HG02678 (cell line): Measurements from ENCODE around the gene CACNA1C.

ENCODE experiments used
- ATAC-seq: cut with Tn5 transposase; IDR thresholded peaks from one replicate; pipeline ENCODE4 v1.9.1; 2021; ENCODE audit warnings: mild to moderate bottlenecking, moderate library complexity; ENCODE audit not compliant: unreplicated experiment

The CACNA1C gene

DNA sequence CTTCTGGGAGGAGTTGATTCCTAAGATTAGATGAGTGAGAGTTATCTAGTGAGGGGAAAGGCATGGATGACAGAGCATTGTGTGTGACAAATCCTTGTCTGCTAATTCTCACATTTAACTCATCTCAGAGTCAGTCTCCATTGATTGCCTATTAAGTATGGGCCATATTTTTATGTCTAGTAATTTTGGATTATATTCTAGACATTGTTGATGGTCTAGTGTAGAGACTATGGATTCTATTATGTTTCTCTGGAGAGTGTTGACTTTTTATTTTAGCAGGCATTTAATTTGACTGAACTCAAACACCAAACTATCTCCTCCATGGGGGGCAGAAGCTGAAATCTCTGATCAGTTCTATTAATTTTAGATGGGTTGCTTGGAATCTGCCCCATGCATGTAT lies 114.4 kb downstream of the CACNA1C start:
- no peak for ATAC-seq

- no peak for ATAC-seq
Measured at GRCh38 chr12:2168808-2169207, 116.0 kb downstream of the CACNA1C start.

- no peak for ATAC-seq
Measured at GRCh38 chr12:2169489-2169888, 116.7 kb downstream of the CACNA1C start.

DNA sequence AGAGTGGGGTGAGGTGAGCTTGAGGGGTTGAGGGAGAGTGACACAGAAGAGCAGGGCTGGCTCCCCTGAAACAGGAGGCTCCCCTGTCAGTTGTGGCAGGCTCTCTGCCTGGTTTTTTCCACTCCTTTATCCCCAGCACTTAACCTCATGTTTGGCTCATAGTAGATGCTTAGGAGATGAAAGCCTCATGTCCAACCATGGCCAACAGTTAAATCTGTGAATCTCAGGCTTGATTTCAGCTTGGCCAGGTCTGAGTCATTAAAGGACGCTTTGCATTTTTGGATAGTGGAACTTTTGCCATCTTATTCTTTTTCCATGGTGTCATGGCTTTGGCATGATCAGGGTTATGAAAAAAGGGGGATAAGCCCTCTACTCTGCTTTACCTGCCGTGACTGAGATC lies 117.2 kb downstream of the CACNA1C start:
- ATAC-seq, result no peak

GRCh38 chr12:2170376-2170775 lies 117.6 kb downstream of the CACNA1C start:
- no peak for ATAC-seq

DNA sequence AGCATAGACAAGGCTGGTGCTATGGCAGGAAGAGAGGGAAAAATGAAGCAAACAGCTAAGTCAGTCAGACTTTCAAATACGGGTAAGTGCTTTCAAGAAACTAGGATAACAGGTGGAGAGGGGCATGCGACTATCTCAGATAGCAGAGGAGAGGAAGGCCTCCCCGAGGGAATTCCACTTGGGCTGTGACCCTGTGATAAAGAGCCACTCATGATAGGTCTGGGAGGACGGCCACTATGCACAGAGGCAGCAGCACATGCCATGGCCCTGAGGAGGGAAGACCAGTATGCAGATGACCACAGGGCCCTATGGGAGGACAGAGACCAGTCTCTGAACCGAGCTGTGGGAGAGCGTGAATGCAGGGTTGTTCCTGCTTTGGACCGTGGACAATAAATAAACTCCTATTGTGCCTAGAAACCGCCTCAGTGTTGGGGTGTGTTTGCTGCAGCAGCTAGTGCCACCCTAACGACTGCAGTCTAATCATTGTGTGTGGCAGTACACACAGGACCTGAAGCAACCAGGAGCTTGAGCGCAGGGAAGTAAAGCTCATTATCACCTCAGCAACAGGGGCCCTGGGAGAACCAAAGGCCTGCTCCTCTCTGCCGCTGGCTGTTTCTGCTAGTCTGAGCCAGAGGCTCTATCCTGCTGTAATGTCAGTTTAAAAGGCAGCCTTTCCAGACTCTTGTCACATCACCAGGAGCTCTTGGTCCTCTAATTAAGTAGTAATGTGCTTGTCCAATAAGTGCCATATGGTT lies 119.1 kb downstream of the CACNA1C start:
- ATAC-seq, result no peak

GRCh38 chr12:2172491-2173214 lies 119.9 kb downstream of the CACNA1C start:
- ATAC-seq, result no peak

DNA sequence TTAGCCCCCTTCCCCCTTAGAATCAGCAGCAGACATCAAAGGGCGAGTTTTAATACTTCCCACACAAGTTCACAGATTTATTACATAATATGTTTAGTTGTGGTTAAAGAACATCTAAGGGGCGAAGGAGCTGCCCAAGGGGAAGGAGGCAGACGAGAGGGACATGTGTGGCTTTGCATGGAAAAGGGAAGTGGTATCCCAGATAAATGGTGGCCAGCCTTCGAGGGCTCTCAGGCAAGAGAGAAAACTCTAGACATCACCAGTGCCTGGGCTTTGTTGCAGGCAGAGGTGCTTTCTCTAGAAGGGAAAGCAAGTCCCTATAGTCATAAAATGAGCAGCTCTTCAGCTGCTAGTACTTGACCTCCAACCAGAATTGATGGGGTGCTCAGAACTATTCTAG lies 121.2 kb downstream of the CACNA1C start:
- ATAC-seq, result no peak

GRCh38 chr12:2177003-2177402 lies 124.2 kb downstream of the CACNA1C start:
- no peak for ATAC-seq

GRCh38 chr12:2177751-2178150 lies 125.0 kb downstream of the CACNA1C start:
- ATAC-seq, result no peak

DNA sequence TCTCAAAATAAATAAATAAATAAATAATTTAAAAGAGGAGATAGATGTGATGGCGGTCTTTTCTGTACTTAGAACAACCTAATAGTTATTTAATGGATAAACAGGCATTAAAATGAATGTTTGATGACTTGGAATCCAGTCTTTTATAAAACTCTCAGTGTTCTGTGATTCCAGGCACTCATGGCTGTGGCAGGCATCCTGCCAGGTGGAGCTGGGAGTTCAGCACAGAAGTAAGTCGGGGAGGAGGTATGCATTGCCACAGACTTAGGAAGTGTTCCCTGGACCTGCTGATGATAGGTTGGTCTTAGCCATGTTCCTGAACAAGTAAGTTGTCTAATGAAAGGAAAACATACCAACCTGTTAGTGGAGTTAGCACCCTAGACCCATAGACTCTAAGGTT lies 126.3 kb downstream of the CACNA1C start:
- no peak for ATAC-seq

- ATAC-seq, result no peak
Measured at GRCh38 chr12:2179953-2180736, 127.4 kb downstream of the CACNA1C start.

- ATAC-seq, result no peak
Measured at GRCh38 chr12:2180737-2181082, 127.9 kb downstream of the CACNA1C start.

GRCh38 chr12:2183556-2184541 lies 131.1 kb downstream of the CACNA1C start:
- ATAC-seq, result no peak

DNA sequence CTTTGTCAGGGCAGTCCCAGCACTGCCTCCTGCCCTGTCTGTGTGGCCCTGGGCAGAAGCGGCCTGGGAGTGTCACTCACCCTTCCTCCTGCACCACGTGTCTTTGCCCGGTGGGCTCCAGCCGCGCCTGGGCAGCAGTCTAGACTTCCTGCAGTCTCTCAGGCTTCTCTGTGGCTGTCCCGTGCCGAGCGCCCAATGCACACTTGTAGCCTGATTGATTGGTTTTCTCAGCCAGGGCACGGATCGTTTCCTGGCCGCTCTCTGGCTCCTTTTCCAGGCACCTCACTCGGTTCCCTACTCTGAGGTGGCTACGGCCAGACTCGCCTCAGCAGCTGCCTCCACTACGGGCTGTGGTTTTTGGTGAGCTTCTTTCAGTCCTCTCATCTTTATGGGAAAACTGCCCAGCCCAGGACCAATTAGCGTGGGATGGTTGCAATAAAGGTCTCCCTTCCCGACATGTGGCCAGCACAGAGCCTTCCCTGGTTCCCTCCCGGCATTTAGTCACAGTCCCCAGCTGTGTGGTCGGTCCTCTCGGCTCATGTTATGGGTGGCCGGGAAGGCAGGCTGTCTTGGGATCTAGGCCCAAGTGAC lies 133.1 kb downstream of the CACNA1C start:
- ATAC-seq, result no peak

DNA sequence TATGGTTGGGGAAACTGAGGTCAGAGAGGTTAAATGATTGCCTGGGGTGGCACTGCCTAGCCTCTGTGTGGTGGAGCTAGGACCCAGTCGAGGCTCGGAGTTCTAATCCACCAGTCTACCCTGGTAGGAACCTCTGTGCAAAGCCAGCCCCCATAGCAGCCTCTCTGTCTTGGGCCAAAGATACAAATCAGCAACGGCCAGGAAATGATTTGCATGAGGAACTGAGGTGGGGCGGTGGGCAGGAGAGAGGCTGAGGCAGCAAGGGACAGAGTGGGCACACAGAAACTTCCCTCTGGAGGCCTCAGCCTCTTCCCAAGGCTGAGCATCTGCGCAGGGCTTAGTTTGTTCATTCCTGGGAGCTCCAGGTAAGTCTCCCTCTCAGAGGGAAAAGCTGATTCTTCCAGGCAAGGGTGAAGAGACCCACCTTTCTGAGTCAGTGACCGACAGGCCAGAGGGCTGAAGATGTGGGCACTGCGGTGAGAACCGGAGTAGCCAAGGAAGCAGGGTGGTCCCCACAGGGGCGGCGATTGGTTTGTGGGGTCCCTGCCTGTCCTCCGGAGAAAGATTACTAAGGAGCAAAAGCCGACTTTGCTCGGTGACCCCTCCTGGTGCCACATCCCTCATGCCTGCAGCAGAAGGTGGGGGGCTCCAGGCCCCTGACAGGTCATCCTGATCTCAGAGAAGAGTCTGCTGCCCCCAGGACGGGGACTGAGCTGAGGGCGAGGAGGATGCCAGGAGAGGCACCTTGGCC lies 134.6 kb downstream of the CACNA1C start:
- no peak for ATAC-seq

GRCh38 chr12:2190085-2190484 lies 137.3 kb downstream of the CACNA1C start:
- ATAC-seq, result no peak

DNA sequence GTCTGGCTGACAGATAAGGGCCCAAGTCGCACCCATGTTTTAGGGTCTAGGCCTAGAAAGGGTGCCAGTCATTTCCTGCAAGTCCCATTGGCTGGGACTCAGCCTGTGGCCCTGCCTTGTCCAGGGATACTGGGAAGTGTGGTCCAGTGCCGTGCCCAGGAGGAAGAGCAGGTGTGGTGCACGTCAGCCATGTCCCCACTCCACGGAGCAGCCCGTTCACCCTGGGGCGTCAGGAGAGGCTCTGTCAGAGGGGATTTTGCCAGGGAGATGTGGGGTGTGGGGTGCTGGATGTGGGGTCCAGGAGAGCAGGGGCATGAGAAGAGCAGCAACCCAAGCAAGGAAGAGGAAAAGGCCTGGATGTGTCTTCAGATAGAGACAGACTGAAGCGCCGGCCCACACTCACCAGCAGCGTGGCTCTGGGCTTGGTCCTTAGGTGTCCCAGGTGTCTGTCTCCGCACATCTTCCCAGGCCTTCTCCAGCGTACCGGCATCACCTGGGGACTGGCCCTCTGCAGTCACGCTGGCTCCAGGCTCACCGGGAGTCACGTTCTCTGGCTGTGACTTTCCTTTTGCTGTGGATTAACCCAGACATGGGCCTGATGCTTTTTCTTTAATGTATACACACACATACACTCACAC lies 138.2 kb downstream of the CACNA1C start:
- no peak for ATAC-seq

- no peak for ATAC-seq
Measured at GRCh38 chr12:2191534-2192153, 138.9 kb downstream of the CACNA1C start.
